ENCODE results near the gene DIABLO.

DNA sequence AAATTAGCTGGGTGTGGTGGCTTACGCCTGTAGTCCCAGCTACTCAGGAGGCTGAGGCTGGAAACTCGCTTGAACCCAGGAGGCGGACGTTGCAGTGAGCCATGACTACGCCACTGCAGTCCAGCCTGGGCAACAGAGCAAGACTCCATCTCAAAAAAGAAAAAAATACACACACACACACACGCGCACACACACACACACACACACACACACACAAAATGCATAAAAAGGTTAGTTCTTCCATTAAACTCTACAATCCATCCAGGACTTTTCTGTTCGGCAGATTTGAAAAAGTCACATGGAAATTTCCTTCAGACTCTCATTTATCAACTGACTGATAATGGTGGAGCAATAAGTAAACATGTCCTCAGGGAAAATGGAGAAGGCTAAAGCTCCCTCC, 49.6 kb upstream of the DIABLO start:
- TF ChIP-seq, protein P1, sequence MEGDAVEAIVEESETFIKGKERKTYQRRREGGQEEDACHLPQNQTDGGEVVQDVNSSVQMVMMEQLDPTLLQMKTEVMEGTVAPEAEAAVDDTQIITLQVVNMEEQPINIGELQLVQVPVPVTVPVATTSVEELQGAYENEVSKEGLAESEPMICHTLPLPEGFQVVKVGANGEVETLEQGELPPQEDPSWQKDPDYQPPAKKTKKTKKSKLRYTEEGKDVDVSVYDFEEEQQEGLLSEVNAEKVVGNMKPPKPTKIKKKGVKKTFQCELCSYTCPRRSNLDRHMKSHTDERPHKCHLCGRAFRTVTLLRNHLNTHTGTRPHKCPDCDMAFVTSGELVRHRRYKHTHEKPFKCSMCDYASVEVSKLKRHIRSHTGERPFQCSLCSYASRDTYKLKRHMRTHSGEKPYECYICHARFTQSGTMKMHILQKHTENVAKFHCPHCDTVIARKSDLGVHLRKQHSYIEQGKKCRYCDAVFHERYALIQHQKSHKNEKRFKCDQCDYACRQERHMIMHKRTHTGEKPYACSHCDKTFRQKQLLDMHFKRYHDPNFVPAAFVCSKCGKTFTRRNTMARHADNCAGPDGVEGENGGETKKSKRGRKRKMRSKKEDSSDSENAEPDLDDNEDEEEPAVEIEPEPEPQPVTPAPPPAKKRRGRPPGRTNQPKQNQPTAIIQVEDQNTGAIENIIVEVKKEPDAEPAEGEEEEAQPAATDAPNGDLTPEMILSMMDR (IDR thresholded peaks at IDR 0.05; ENCODE audit: insufficient read depth, low read length): no peak
- TF ChIP-seq GABPA (IDR thresholded peaks at IDR 0.05; ENCODE audit: low read depth): no peak
- no peak for TF ChIP-seq POLR2AphosphoS5 (IDR thresholded peaks at IDR 0.05; ENCODE audit: low read depth)
- TF ChIP-seq, protein P2, sequence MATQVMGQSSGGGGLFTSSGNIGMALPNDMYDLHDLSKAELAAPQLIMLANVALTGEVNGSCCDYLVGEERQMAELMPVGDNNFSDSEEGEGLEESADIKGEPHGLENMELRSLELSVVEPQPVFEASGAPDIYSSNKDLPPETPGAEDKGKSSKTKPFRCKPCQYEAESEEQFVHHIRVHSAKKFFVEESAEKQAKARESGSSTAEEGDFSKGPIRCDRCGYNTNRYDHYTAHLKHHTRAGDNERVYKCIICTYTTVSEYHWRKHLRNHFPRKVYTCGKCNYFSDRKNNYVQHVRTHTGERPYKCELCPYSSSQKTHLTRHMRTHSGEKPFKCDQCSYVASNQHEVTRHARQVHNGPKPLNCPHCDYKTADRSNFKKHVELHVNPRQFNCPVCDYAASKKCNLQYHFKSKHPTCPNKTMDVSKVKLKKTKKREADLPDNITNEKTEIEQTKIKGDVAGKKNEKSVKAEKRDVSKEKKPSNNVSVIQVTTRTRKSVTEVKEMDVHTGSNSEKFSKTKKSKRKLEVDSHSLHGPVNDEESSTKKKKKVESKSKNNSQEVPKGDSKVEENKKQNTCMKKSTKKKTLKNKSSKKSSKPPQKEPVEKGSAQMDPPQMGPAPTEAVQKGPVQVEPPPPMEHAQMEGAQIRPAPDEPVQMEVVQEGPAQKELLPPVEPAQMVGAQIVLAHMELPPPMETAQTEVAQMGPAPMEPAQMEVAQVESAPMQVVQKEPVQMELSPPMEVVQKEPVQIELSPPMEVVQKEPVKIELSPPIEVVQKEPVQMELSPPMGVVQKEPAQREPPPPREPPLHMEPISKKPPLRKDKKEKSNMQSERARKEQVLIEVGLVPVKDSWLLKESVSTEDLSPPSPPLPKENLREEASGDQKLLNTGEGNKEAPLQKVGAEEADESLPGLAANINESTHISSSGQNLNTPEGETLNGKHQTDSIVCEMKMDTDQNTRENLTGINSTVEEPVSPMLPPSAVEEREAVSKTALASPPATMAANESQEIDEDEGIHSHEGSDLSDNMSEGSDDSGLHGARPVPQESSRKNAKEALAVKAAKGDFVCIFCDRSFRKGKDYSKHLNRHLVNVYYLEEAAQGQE (IDR thresholded peaks at IDR 0.05; ENCODE audit: insufficient replicate concordance, low read depth): no peak
